PFSK-1 (cell line): ENCODE data around the gene POLR2C.

Source experiments
- FOXP2 ChIP-seq: optimal IDR thresholded peaks from 2 replicates; pipeline ENCODE3; 2011; ENCODE audit warnings: borderline replicate concordance, control low read depth, inconsistent platforms; ENCODE audit not compliant: insufficient read depth; ENCODE audit errors: extremely low read length, extremely low read depth
- POLR2AphosphoS5 ChIP-seq: IDR thresholded peaks from 2 replicates; pipeline ENCODE4 v1.6.1; 2012; ENCODE audit warnings: low read depth, mild to moderate bottlenecking, control low read depth, low read length, moderate library complexity
- SIN3A ChIP-seq: IDR thresholded peaks from 2 replicates; pipeline ENCODE4 v1.6.1; 2012; ENCODE audit warnings: mild to moderate bottlenecking, low read length, moderate library complexity, borderline replicate concordance; ENCODE audit not compliant: insufficient read depth
- TAF1 ChIP-seq: IDR thresholded peaks from 2 replicates; pipeline ENCODE4 v1.6.1; 2012; ENCODE audit warnings: low read length, control low read depth, borderline replicate concordance; ENCODE audit not compliant: insufficient read depth
- TF ChIP-seq, protein P1 (sequence below), 2 experiments: IDR thresholded peaks; 2 replicates each; pipeline versions ENCODE4 v1.6.1 to v1.8.0; 2011 to 2012; ENCODE audit warnings: low read depth in 2 of 2, low read length in 2 of 2, control low read depth in 1 of 2, inconsistent platforms in 1 of 2, mild to moderate bottlenecking in 1 of 2, moderate library complexity in 1 of 2; ENCODE audit not compliant: insufficient read depth in 1 of 2

Gene POLR2C

DNA sequence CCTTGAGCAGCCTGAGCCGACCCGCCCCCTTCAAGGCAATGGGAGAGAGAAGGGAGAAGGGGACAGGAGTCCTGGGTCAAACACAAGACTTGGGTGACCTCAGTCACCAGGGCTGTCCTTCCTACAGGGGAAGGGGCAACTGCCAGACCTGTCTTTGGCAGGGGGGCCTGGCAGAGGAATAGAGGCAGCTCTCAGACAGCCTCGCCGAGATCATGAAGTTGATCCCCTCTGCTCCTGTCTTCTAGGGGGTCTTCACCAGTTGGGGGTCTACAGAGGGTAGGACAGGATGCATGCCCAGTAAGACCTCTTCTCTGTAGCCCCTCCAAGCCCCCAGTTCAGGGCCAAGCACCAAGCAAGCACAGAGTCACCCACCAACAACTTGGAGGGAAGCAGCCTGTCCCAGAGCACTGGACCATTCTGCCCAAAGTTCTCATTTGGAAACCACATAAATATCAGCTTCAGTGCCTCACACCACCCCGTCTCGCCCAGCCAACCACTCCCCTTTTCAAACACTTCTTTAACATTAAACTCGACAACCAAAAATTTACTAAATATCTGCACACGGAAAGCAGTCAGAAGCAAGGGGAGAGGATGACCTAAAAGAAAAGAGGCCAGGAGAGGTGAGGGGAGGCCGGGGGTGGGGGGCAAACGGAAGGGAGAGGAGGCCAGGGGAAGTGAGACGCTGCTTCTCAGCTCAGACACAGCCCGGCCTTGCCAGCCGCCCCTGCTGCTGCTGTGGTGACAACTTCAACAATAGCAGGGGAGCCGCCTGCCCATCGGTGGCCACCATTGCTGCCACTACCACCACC is 16.1 kb downstream of the POLR2C start:
- no peak for TF ChIP-seq POLR2AphosphoS5
- TF ChIP-seq FOXP2: no peak
- TF ChIP-seq, protein P1, sequence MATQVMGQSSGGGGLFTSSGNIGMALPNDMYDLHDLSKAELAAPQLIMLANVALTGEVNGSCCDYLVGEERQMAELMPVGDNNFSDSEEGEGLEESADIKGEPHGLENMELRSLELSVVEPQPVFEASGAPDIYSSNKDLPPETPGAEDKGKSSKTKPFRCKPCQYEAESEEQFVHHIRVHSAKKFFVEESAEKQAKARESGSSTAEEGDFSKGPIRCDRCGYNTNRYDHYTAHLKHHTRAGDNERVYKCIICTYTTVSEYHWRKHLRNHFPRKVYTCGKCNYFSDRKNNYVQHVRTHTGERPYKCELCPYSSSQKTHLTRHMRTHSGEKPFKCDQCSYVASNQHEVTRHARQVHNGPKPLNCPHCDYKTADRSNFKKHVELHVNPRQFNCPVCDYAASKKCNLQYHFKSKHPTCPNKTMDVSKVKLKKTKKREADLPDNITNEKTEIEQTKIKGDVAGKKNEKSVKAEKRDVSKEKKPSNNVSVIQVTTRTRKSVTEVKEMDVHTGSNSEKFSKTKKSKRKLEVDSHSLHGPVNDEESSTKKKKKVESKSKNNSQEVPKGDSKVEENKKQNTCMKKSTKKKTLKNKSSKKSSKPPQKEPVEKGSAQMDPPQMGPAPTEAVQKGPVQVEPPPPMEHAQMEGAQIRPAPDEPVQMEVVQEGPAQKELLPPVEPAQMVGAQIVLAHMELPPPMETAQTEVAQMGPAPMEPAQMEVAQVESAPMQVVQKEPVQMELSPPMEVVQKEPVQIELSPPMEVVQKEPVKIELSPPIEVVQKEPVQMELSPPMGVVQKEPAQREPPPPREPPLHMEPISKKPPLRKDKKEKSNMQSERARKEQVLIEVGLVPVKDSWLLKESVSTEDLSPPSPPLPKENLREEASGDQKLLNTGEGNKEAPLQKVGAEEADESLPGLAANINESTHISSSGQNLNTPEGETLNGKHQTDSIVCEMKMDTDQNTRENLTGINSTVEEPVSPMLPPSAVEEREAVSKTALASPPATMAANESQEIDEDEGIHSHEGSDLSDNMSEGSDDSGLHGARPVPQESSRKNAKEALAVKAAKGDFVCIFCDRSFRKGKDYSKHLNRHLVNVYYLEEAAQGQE (IDR thresholded peaks at IDR 0.05; ENCODE audit: insufficient read depth in 1 of 2, low read depth in 2 of 2, low read length in 2 of 2): no peak

DNA sequence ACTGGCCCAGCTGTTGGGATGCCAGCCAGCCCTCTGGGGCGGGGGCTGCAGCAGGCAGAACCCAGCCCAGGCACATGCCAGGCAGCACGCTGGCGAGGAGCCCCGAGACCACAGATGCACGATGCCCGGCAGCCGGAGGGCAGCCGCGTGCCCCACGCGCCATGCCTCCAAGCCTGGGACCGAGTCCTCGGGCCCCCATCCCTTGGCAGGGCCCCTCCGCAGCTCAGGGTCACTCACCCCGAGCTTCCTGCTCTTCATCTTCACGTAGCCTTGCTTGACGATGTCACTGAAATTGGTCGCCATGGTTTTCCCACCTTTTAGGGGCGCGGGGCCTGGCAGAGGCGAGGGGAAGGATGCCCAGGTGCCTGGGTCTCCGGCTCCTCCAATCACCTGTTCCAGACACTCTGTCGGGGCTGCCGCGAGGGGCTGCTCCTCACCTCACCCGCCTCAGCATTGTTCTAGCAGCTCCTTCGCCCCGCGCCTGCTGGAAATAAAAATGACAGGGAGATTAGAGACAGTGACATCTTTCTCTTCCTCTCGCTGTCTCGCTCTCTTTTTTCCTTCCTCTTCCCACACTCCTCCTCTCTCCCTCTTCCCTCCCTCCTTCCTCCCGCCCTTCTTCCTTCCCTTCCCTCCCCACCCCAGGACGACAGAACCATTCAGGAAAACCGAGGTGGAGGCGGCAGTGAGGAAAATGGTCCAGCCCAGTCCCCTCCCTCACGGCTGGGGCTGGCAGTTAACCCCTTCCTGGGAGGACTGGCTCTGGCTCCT is 16.9 kb downstream of the POLR2C start:
- TF ChIP-seq TAF1 (peak; percentile 61; the same call in 1 of the 2 replicates), POLR2AphosphoS5 (no peak; the same call in 1 of the 2 replicates), SIN3A (peak; percentile 82; the same call in 1 of the 2 replicates), FOXP2 (no peak)
- TF ChIP-seq, protein P1 (IDR thresholded peaks at IDR 0.05; ENCODE audit: insufficient read depth in 1 of 2, low read depth in 2 of 2, low read length in 2 of 2): no peak

DNA sequence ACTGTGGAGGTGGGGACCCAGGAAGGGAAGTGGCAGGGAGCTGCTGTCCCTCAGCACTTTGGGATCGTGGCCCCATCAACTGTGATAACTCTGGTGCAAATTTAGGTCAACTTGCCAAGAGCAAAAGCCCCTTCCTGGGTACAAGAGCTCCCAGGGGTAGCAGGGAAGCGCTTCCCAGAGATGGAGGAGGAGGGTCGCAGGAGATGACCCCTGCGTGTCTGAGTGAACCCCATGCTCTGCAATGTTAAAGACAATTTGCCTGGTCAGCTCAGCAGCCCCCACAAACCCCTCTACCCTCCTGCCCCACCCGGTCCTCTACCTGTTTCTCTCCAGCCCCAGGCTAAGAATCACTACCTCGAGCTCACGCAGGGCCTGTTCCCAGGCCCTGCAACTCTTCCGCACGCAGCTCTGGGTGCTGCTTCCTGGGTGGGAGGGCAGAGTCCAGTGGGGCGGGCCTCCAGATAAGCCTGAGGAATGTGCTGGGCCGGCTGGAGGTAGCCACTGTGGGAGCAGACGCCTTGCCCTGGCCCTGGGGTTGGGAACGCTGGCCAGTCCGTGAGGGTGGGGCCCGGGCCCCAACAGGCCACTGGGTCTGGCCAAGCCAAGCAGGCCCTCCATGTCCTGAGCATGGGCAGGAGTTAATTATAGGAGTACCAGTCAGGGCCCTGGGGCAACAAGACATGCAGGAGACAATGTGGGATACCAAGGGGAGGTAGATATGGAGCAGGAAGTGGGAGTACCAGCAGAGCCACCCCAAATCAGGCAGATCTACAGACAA is 17.7 kb downstream of the POLR2C start:
- TF ChIP-seq POLR2AphosphoS5 (no peak), FOXP2 (no peak)
- TF ChIP-seq, protein P1 (IDR thresholded peaks at IDR 0.05; ENCODE audit: insufficient read depth in 1 of 2, low read depth in 2 of 2, low read length in 2 of 2): peak in 1 of 2 experiments; percentile 36; a peak in 1 of 4 replicates

DNA sequence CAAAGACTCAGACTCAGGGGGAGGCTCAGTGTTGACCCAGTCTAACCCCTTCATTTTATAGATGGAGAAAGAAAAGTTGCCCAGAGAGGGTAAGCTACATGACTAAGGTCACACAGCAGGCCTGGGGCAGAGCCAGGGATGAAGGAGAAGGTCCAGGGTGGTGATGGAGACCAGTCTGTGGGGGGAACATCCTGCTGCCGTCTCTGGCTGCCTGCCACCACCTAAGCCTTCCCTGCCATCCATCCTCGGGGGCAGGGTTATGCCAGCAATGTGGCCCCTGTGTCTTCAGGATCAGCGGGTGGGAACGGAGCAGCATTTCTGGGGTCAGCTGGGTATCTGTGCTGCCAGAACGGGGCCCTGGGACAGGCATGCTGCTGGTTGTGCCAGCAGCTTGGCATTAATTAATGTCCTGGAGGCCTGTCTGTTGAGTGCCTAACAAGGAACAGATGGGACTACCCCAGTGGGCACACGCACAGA is 18.3 kb downstream of the POLR2C start:
- TF ChIP-seq TAF1 (no peak), FOXP2 (no peak), SIN3A (no peak), POLR2AphosphoS5 (no peak)
- TF ChIP-seq, protein P1 (IDR thresholded peaks at IDR 0.05; ENCODE audit: insufficient read depth in 1 of 2, low read depth in 2 of 2, low read length in 2 of 2): no peak
